Panc1 (cell line): ENCODE measurements around the gene HSBP1. TPM values are rescaled to one million over a fixed set of nuclear protein-coding genes. Genes with fewer than 3 reads are reported as not detected.

ENCODE experiments used
- ATAC-seq: fragments of 200-7000 bp; cut with Tn5 transposase; 2 replicates; pipeline ENCODE4 v1.9.1; 2020; ENCODE audit warnings: mild to moderate bottlenecking, moderate library complexity
- BruUV-seq: library from RNA; stranded (reverse); fragments of 400-500 nt; replicated peaks from 2 replicates; lab custom pipeline; 2021; lab: Mats Ljungman, UMichigan
- CTCF ChIA-PET: fragments of 300-600 bp; sonication (Branson Sonifier 250); formaldehyde crosslinking; loops from one replicate; lab custom pipeline; 2022; ENCODE audit warnings: antibody characterized with exemption; lab: Charles Lee
- POLR2A ChIA-PET: fragments of 300-600 bp; sonication (Branson Sonifier 250); formaldehyde crosslinking; loops from one replicate; lab custom pipeline; 2022; ENCODE audit warnings: antibody characterized with exemption; lab: Charles Lee
- DNase-seq: peaks from one replicate; pipeline ENCODE4 v3.0.0-alpha.2; 2010; ENCODE audit warnings: low read depth, low spot score
- H3K27ac ChIP-seq: 2 replicates; pipeline ENCODE4 v1.5.1; 2011; ENCODE audit warnings: mild to moderate bottlenecking, low read length, inconsistent platforms
- H3K27me3 ChIP-seq: fragments of 200-500 bp; sonication (Bioruptor generic); 2 replicates; pipeline ENCODE4 v1.6.0; 2014; ENCODE audit warnings: low read length, inconsistent platforms; ENCODE audit not compliant: control insufficient read depth, insufficient read depth
- H3K36me3 ChIP-seq: fragments of 200-500 bp; sonication (Bioruptor generic); 2 replicates; pipeline ENCODE4 v1.5.1; 2014; ENCODE audit warnings: inconsistent platforms, mild to moderate bottlenecking, low read length, moderate library complexity; ENCODE audit not compliant: control insufficient read depth, insufficient read depth
- H3K4me1 ChIP-seq: 2 replicates; pipeline ENCODE4 v1.5.1; 2011; ENCODE audit warnings: inconsistent platforms, mild to moderate bottlenecking, low read length, moderate library complexity; ENCODE audit not compliant: control insufficient read depth, insufficient read depth
- H3K4me3 ChIP-seq, 2 experiments: 2 replicates each; pipeline ENCODE4 v1.5.1; 2011 to 2012; ENCODE audit warnings: low read depth in 2 of 2, low read length in 2 of 2, mild to moderate bottlenecking in 2 of 2, inconsistent platforms in 1 of 2, moderate library complexity in 1 of 2
- H3K9me3 ChIP-seq: fragments of 200-500 bp; sonication (Bioruptor generic); 2 replicates; pipeline ENCODE4 v1.5.1; 2014; ENCODE audit warnings: low read depth, mild to moderate bottlenecking, inconsistent platforms, low read length, moderate library complexity; ENCODE audit not compliant: control insufficient read depth, insufficient read depth
- POLR2AphosphoS5 ChIP-seq: IDR thresholded peaks from 2 replicates; pipeline ENCODE4 v1.6.1; 2012; ENCODE audit warnings: mild to moderate bottlenecking, low read depth, low read length, moderate library complexity
- SIN3A ChIP-seq: IDR thresholded peaks from 2 replicates; pipeline ENCODE4 v1.6.1; 2012; ENCODE audit warnings: low read depth, mild to moderate bottlenecking, low read length, moderate library complexity, borderline replicate concordance; ENCODE audit not compliant: insufficient read depth
- TCF7L2 ChIP-seq: IDR thresholded peaks from 2 replicates; pipeline ENCODE4 v1.6.1; 2011; ENCODE audit warnings: mild to moderate bottlenecking, low read depth, low read length, inconsistent platforms
- in situ Hi-C: cut with HindIII; loops from 2 replicates; pipeline ENCODE4 v1.10.0; 2016; ENCODE audit warnings: low sequenced_read_pairs, low pct_unique_long_range_greater_than_20kb
- intact Hi-C: fragments of 100-400 bp; cut with micrococcal nuclease; formaldehyde crosslinking; loops from one replicate; pipeline ENCODE4 v1.10.0; 2022; ENCODE audit not compliant: unreplicated experiment
- total RNA-seq: library from RNA; stranded (reverse); gene quantifications from one replicate; pipeline ENCODE4 v1.2.1, GENCODE V29; 2021; ENCODE audit not compliant: unreplicated experiment
- TF ChIP-seq, protein P1 (sequence below), 2 experiments: IDR thresholded peaks; 2 replicates each; pipeline ENCODE4 v1.6.1; 2011 to 2012; ENCODE audit warnings: low read depth in 2 of 2, control low read depth in 1 of 2, low read length in 1 of 2, mild to moderate bottlenecking in 1 of 2, moderate library complexity in 1 of 2; ENCODE audit not compliant: insufficient read depth in 1 of 2
- TF ChIP-seq, protein P2 (sequence below): fragments of 450-650 bp; IDR thresholded peaks from 2 replicates; pipeline ENCODE4 v1.5.1; 2017; ENCODE audit warnings: mild to moderate bottlenecking

The HSBP1 gene
- total RNA-seq, 1 experiment from 2014 or later, result 117 TPM

DNA sequence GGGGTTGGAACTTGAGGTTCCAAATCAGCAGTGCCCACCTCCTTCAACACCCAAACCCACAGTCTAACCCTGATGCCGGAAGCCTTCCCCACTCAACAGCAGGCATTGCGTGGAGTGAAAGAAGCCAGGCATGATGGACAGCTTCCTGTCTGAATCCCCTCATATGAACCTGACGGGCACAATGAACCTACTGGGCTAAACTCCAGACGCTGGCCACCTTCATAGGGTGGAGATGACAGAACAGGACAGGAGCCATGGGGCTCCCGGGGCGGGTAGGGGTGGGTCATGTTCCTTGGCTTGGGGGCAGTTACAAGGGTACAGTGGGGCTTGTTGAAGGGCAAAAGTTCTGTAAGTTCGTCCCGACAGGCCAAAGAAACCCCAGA lies 460 bp upstream of the HSBP1 start:
- peak; percentile 43 for ATAC-seq
- intact Hi-C loops, result no loop called here
- BruUV-seq, result no TSS peak

DNA sequence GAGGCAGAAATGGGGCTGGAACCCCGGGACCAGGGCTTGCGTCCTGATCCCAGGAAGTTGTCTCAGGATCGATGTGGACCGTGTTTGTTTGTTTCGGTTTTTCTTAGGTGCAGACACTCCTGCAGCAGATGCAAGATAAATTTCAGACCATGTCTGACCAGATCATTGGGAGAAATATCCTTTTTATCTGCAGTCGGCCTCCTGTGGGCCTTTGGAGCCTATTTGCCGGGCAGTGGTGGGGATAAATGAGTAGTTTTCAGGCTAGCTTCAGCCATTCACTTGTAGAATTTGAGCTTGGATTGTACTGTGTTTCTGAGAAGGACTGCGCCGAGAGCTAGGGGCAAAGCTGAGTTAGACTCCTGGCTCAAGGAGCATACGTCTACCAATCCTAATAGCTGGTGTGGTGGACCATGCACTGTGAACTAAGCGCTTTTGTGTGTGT lies 816 bp downstream of the HSBP1 start:
- BruUV-seq, result no TSS peak
- Histone ChIP-seq H3K4me1 (peaks cover 2% of the 10 kb centered on the region; the same call in 1 of the 2 replicates), H3K36me3 (peaks cover 18% of the 10 kb centered on the region), H3K27ac (peak overlapping the region; percentile 81), H3K9me3 (no peaks in the 10 kb centered on the region), H3K4me3 (peak overlapping the region; percentile 86 to 88), H3K27me3 (no peaks in the 10 kb centered on the region)
- ChIA-PET POLR2A (interaction anchor here (0.6 kb wide), 1 partner anchor 694 kb away, joined by 4 read pairs; no protein-coding TSS in a partner anchor), CTCF (no interaction called here)
- DNase-seq (no peak), ATAC-seq (no peak)
- in situ Hi-C loops, result no loop called here
- intact Hi-C loops, result no loop called here
- TF ChIP-seq, protein P1, sequence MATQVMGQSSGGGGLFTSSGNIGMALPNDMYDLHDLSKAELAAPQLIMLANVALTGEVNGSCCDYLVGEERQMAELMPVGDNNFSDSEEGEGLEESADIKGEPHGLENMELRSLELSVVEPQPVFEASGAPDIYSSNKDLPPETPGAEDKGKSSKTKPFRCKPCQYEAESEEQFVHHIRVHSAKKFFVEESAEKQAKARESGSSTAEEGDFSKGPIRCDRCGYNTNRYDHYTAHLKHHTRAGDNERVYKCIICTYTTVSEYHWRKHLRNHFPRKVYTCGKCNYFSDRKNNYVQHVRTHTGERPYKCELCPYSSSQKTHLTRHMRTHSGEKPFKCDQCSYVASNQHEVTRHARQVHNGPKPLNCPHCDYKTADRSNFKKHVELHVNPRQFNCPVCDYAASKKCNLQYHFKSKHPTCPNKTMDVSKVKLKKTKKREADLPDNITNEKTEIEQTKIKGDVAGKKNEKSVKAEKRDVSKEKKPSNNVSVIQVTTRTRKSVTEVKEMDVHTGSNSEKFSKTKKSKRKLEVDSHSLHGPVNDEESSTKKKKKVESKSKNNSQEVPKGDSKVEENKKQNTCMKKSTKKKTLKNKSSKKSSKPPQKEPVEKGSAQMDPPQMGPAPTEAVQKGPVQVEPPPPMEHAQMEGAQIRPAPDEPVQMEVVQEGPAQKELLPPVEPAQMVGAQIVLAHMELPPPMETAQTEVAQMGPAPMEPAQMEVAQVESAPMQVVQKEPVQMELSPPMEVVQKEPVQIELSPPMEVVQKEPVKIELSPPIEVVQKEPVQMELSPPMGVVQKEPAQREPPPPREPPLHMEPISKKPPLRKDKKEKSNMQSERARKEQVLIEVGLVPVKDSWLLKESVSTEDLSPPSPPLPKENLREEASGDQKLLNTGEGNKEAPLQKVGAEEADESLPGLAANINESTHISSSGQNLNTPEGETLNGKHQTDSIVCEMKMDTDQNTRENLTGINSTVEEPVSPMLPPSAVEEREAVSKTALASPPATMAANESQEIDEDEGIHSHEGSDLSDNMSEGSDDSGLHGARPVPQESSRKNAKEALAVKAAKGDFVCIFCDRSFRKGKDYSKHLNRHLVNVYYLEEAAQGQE (IDR thresholded peaks at IDR 0.05; ENCODE audit: insufficient read depth in 1 of 2, low read depth in 2 of 2, low read length in 1 of 2), result no peak
- TF ChIP-seq SIN3A, result no peak
- no peak for TF ChIP-seq TCF7L2
- TF ChIP-seq, protein P2, sequence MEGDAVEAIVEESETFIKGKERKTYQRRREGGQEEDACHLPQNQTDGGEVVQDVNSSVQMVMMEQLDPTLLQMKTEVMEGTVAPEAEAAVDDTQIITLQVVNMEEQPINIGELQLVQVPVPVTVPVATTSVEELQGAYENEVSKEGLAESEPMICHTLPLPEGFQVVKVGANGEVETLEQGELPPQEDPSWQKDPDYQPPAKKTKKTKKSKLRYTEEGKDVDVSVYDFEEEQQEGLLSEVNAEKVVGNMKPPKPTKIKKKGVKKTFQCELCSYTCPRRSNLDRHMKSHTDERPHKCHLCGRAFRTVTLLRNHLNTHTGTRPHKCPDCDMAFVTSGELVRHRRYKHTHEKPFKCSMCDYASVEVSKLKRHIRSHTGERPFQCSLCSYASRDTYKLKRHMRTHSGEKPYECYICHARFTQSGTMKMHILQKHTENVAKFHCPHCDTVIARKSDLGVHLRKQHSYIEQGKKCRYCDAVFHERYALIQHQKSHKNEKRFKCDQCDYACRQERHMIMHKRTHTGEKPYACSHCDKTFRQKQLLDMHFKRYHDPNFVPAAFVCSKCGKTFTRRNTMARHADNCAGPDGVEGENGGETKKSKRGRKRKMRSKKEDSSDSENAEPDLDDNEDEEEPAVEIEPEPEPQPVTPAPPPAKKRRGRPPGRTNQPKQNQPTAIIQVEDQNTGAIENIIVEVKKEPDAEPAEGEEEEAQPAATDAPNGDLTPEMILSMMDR, result no peak
- no peak for TF ChIP-seq POLR2AphosphoS5

More for the DNA sequence above, 460 bp upstream of the HSBP1 start:
- TF ChIP-seq, protein P2, result no peak
- no peak for TF ChIP-seq POLR2AphosphoS5
- POLR2A ChIA-PET, result no interaction called here
- peaks cover 18% of the 10 kb centered on the region for H3K36me3 ChIP-seq
- peaks cover under 1% of the 10 kb centered on the region; the same call in 1 of the 2 replicates for H3K4me1 ChIP-seq
- no peaks in the 10 kb centered on the region for H3K9me3 ChIP-seq
- no peaks in the 10 kb centered on the region for H3K27me3 ChIP-seq
- in situ Hi-C loops, result no loop called here
- peak overlapping the region; percentile 67; the same call in 1 of the 2 replicates for H3K27ac ChIP-seq
- no peak for DNase-seq
- H3K4me3 ChIP-seq, result peak overlapping the region; percentile 47 to 86
- CTCF ChIA-PET, result no interaction called here
